ENCODE data around the gene TAF11L11. TPM values are rescaled to one million over a fixed set of nuclear protein-coding genes. Genes with fewer than 3 reads are reported as not detected.
"Not testable (repeated sequence)": the region's sequence is repeated elsewhere in the genome, so short reads cannot be mapped to it uniquely, and the experiment has no call there.

TAF11L11 gene
- not detected for polyA plus RNA-seq (ENCODE audit: insufficient read length)

GRCh38 chr5:17603880-17604279 lies at the start of gene TAF11L11:
TAF11L11 (plus strand) TSS chr5:17604183.
- not testable (repeated sequence) for DNase-seq (ENCODE audit: low read depth)

GRCh38 chr5:17585658-17586057 lies 18.3 kb upstream of the TAF11L11 start, which contains the start of gene TAF11L7:
TAF11L7 (minus strand) TSS chr5:17585758.
- DNase-seq (ENCODE audit: low read depth) = not testable (repeated sequence)

GRCh38 chr5:17590860-17591259 lies 13.1 kb upstream of the TAF11L11 start, which contains the start of gene TAF11L8:
TAF11L8 (minus strand) TSS chr5:17590960.
- DNase-seq (ENCODE audit: low read depth) = not testable (repeated sequence)

GRCh38 chr5:17594255-17594654 lies 9.7 kb upstream of the TAF11L11 start, which contains the start of gene TAF11L9:
TAF11L9 (minus strand) TSS chr5:17594394.
- not testable (repeated sequence) for DNase-seq (ENCODE audit: low read depth)

- not testable (repeated sequence) for DNase-seq (ENCODE audit: low read depth)
These were observed 6.3 kb upstream of the TAF11L11 start, which contains the start of gene TAF11L10 for GRCh38 chr5:17597728-17598127. TAF11L10 (minus strand) TSS chr5:17597828.

GRCh38 chr5:17604951-17605350 lies 968 bp downstream of the TAF11L11 start:
- DNase-seq (ENCODE audit: low read depth) = no peak

GRCh38 chr5:17607461-17607860 lies 3.5 kb downstream of the TAF11L11 start:
- not testable (repeated sequence) for DNase-seq (ENCODE audit: low read depth)

- not testable (repeated sequence) for DNase-seq (ENCODE audit: low read depth)
These were observed 6.1 kb downstream of the TAF11L11 start, which contains the start of gene TAF11L12 for GRCh38 chr5:17610092-17610491. TAF11L12 (plus strand) TSS chr5:17610392.

GRCh38 chr5:17614872-17615605 lies 11.1 kb downstream of the TAF11L11 start:
- DNase-seq (ENCODE audit: low read depth) = no peak

GRCh38 chr5:17619354-17619753 lies 15.4 kb downstream of the TAF11L11 start:
- DNase-seq (ENCODE audit: low read depth) = no peak

GRCh38 chr5:17620627-17621026 lies 16.6 kb downstream of the TAF11L11 start:
- DNase-seq (ENCODE audit: low read depth) = no peak

GRCh38 chr5:17625686-17626085 lies 21.7 kb downstream of the TAF11L11 start:
- DNase-seq (ENCODE audit: low read depth) = no peak

GRCh38 chr5:17631788-17632187 lies 27.8 kb downstream of the TAF11L11 start, which contains the start of gene TAF11L13:
TAF11L13 (plus strand) TSS chr5:17632088.
- not testable (repeated sequence) for DNase-seq (ENCODE audit: low read depth)

- DNase-seq (ENCODE audit: low read depth) = no peak
These were observed 30.2 kb downstream of the TAF11L11 start, which contains the start of gene TAF11L14 for GRCh38 chr5:17634160-17634559. TAF11L14 (plus strand) TSS chr5:17634460.

GRCh38 chr5:17649232-17649631 lies 45.2 kb downstream of the TAF11L11 start:
- not testable (repeated sequence) for DNase-seq (ENCODE audit: low read depth)

- DNase-seq (ENCODE audit: low read depth) = not testable (repeated sequence)
These were observed 51.3 kb downstream of the TAF11L11 start for GRCh38 chr5:17655201-17655759.

Other genes starting within 250 kb of the TAF11L11 start
- gene TAF11L2, start 106.0 kb upstream of the TAF11L11 start, polyA plus RNA-seq (ENCODE audit: insufficient read length) = not detected
- gene TAF11L3, start 85.8 kb upstream of the TAF11L11 start, polyA plus RNA-seq (ENCODE audit: insufficient read length) = not detected
- not detected for gene TAF11L4, start 82.4 kb upstream of the TAF11L11 start, polyA plus RNA-seq (ENCODE audit: insufficient read length)
- not detected for gene TAF11L5, start 78.9 kb upstream of the TAF11L11 start, polyA plus RNA-seq (ENCODE audit: insufficient read length)
- gene TAF11L6, start 75.5 kb upstream of the TAF11L11 start, polyA plus RNA-seq (ENCODE audit: insufficient read length) = not detected
- gene TAF11L7, start 18.4 kb upstream of the TAF11L11 start, polyA plus RNA-seq (ENCODE audit: insufficient read length) = not detected
- gene TAF11L8, start 13.2 kb upstream of the TAF11L11 start, polyA plus RNA-seq (ENCODE audit: insufficient read length) = not detected
- gene TAF11L9, start 9.8 kb upstream of the TAF11L11 start, polyA plus RNA-seq (ENCODE audit: insufficient read length) = not detected
- not detected for gene TAF11L10, start 6.4 kb upstream of the TAF11L11 start, polyA plus RNA-seq (ENCODE audit: insufficient read length)
- gene TAF11L12, start 6.2 kb downstream of the TAF11L11 start, polyA plus RNA-seq (ENCODE audit: insufficient read length) = not detected
- not detected for gene TAF11L13, start 27.9 kb downstream of the TAF11L11 start, polyA plus RNA-seq (ENCODE audit: insufficient read length)
- not detected for gene TAF11L14, start 30.3 kb downstream of the TAF11L11 start, polyA plus RNA-seq (ENCODE audit: insufficient read length)

All from forelimb muscle (tissue), 1 donor.